OCI-LY7 (cell line): ENCODE measurements around the gene HRH2. TPM values are rescaled to one million over a fixed set of nuclear protein-coding genes. Genes with fewer than 3 reads are reported as not detected.

ENCODE experiments used
- BruUV-seq: library from RNA; stranded (reverse); fragments of 400-500 nt; replicated peaks from 2 replicates; lab custom pipeline; 2021; lab: Mats Ljungman, UMichigan
- CTCF ChIA-PET: fragments of 300-600 bp; sonication (Branson Sonifier 250); formaldehyde crosslinking; loops from one replicate; lab custom pipeline; 2022; ENCODE audit warnings: antibody characterized with exemption; ENCODE audit not compliant: unreplicated experiment; lab: Charles Lee
- POLR2A ChIA-PET: fragments of 300-600 bp; sonication (Branson Sonifier 250); formaldehyde crosslinking; loops from one replicate; lab custom pipeline; 2022; ENCODE audit warnings: antibody characterized with exemption; lab: Charles Lee
- DNase-seq: peaks from one replicate; pipeline ENCODE4 v3.0.0-alpha.2; 2015; ENCODE audit warnings: low spot score
- H2AFZ ChIP-seq: fragments of 200-600 bp; sonication (generic), shearing (Covaris generic); 2 replicates; pipeline ENCODE4 v1.6.1; 2014; ENCODE audit warnings: mild to moderate bottlenecking, antibody characterized with exemption, low read length, moderate library complexity
- H3K27ac ChIP-seq: fragments of 200-600 bp; sonication (generic); 2 replicates; pipeline ENCODE4 v1.5.1; 2014; ENCODE audit warnings: mixed run types, low read depth, mild to moderate bottlenecking, moderate library complexity, low read length, inconsistent platforms; ENCODE audit not compliant: poor library complexity, severe bottlenecking
- H3K36me3 ChIP-seq: fragments of 200-600 bp; sonication (generic); 2 replicates; pipeline ENCODE4 v1.6.1; 2014; ENCODE audit warnings: mild to moderate bottlenecking, antibody characterized with exemption, low read length, moderate library complexity, mixed read lengths; ENCODE audit not compliant: insufficient read depth
- H3K4me1 ChIP-seq: fragments of 200-600 bp; sonication (generic); 2 replicates; pipeline ENCODE4 v1.5.1; 2014; ENCODE audit warnings: mild to moderate bottlenecking, low read length; ENCODE audit not compliant: insufficient read depth, poor library complexity, severe bottlenecking
- H3K4me2 ChIP-seq: fragments of 200-600 bp; sonication (generic); 2 replicates; pipeline ENCODE4 v1.6.1; 2014; ENCODE audit warnings: mild to moderate bottlenecking, low read length
- H3K4me3 ChIP-seq: fragments of 200-600 bp; sonication (generic); 2 replicates; pipeline ENCODE4 v1.5.1; 2014; ENCODE audit warnings: mild to moderate bottlenecking, low read depth, low read length; ENCODE audit not compliant: poor library complexity, severe bottlenecking
- H3K79me2 ChIP-seq: fragments of 200-600 bp; sonication (generic); 2 replicates; pipeline ENCODE4 v1.6.1; 2016; ENCODE audit warnings: low read depth, mild to moderate bottlenecking, low read length, moderate library complexity, mixed read lengths; ENCODE audit not compliant: insufficient read depth
- H3K9me2 ChIP-seq: fragments of 200-600 bp; sonication (generic); 2 replicates; pipeline ENCODE4 v1.6.1; 2016; ENCODE audit warnings: mild to moderate bottlenecking, low read length, mixed read lengths; ENCODE audit not compliant: insufficient read depth
- H3K9me3 ChIP-seq: fragments of 200-600 bp; sonication (generic); 2 replicates; pipeline ENCODE4 v1.6.1; 2014; ENCODE audit warnings: mild to moderate bottlenecking, mixed run types, low read length, mixed read lengths
- H4K20me1 ChIP-seq: fragments of 200-600 bp; sonication (generic); 2 replicates; pipeline ENCODE4 v1.6.1; 2014; ENCODE audit warnings: mild to moderate bottlenecking, antibody characterized with exemption, low read length, moderate library complexity, mixed read lengths; ENCODE audit not compliant: insufficient read depth
- CTCF ChIP-seq: fragments of 200-600 bp; sonication (generic); conservative IDR thresholded peaks from 2 replicates; pipeline ENCODE4 v1.5.1; 2014; ENCODE audit warnings: mild to moderate bottlenecking, antibody characterized with exemption, low read length, moderate library complexity, mixed read lengths
- EZH2phosphoT487 ChIP-seq: fragments of 200-600 bp; sonication (generic); IDR thresholded peaks from 2 replicates; pipeline ENCODE4 v1.6.1; 2018; ENCODE audit warnings: low read depth, borderline replicate concordance, mild to moderate bottlenecking, mixed run types, antibody characterized with exemption, low read length, moderate library complexity, mixed read lengths
- intact Hi-C: fragments of 100-400 bp; cut with micrococcal nuclease; formaldehyde crosslinking; loops from one replicate; pipeline ENCODE4 v1.10.0; 2022; ENCODE audit not compliant: unreplicated experiment
- total RNA-seq, 2 experiments: library from RNA; depleted of rRNA in 1 of 2; stranded (reverse); fragments of >200 nt in 1 of 2; shearing (Covaris generic) in 1 of 2; gene quantifications; 2 replicates each; pipeline ENCODE4 v1.2.3, GENCODE V29; 2014 to 2022

Gene HRH2
- total RNA-seq, 2 experiments from 2014 or later, result not detected

GRCh38 chr5:175623088-175623487 is 34.8 kb upstream of the HRH2 start:
- DNase-seq, result no peak
- BruUV-seq, result no TSS peak
- Histone ChIP-seq H2AFZ (no peak overlapping the region), H3K9me2 (no peaks in the 10 kb centered on the region), H3K4me1 (no peaks in the 10 kb centered on the region), H3K36me3 (no peaks in the 10 kb centered on the region), H3K4me2 (no peak overlapping the region), H3K9me3 (no peaks in the 10 kb centered on the region), H3K4me3 (no peak overlapping the region), H3K27ac (no peak overlapping the region), H4K20me1 (no peaks in the 10 kb centered on the region), H3K79me2 (no peaks in the 10 kb centered on the region)
- TF ChIP-seq EZH2phosphoT487 (no peak), CTCF (no peak)
- intact Hi-C loops, result no loop called here
- ChIA-PET CTCF (no interaction called here), POLR2A (no interaction called here)

- H3K9me2 ChIP-seq, result no peaks in the 10 kb centered on the region
- no peak for TF ChIP-seq CTCF
- no peak overlapping the region for H3K4me3 ChIP-seq
- CTCF ChIA-PET, result no interaction called here
- BruUV-seq, result no TSS peak
- no peaks in the 10 kb centered on the region for H3K4me1 ChIP-seq
- no peak for DNase-seq
- H3K36me3 ChIP-seq, result no peaks in the 10 kb centered on the region
- H4K20me1 ChIP-seq, result no peaks in the 10 kb centered on the region
- H3K27ac ChIP-seq, result no peak overlapping the region
- H2AFZ ChIP-seq, result no peak overlapping the region
- no peaks in the 10 kb centered on the region for H3K79me2 ChIP-seq
- POLR2A ChIA-PET, result interaction anchor here (0.7 kb wide), 1 partner anchor 16 kb away, joined by 5 read pairs; no protein-coding TSS in a partner anchor
- H3K4me2 ChIP-seq, result no peak overlapping the region
- intact Hi-C loops, result no loop called here
- H3K9me3 ChIP-seq, result no peaks in the 10 kb centered on the region
Measured at GRCh38 chr5:175624316-175624715, 33.6 kb upstream of the HRH2 start.

GRCh38 chr5:175627005-175627404 is 30.9 kb upstream of the HRH2 start:
- Histone ChIP-seq H3K4me2 (no peak overlapping the region), H3K27ac (no peak overlapping the region), H3K9me3 (no peaks in the 10 kb centered on the region), H3K79me2 (no peaks in the 10 kb centered on the region), H3K4me3 (no peak overlapping the region), H4K20me1 (no peaks in the 10 kb centered on the region), H2AFZ (no peak overlapping the region), H3K9me2 (no peaks in the 10 kb centered on the region), H3K4me1 (no peaks in the 10 kb centered on the region), H3K36me3 (no peaks in the 10 kb centered on the region)
- intact Hi-C loops, result no loop called here
- BruUV-seq, result no TSS peak
- no peak for TF ChIP-seq EZH2phosphoT487
- TF ChIP-seq CTCF, result no peak
- no peak for DNase-seq
- ChIA-PET CTCF (no interaction called here), POLR2A (no interaction called here)
